IPS-NIHi11 (cell line): ENCODE results near the gene CARS2.
"Not testable (repeated sequence)": the region's sequence is repeated elsewhere in the genome, so short reads cannot be mapped to it uniquely, and the experiment has no call there.

Experiments used
- DNase-seq: peaks from one replicate; pipeline ENCODE4 v3.0.0; 2012; ENCODE audit warnings: mixed read lengths, low spot score

Gene CARS2, protein sequence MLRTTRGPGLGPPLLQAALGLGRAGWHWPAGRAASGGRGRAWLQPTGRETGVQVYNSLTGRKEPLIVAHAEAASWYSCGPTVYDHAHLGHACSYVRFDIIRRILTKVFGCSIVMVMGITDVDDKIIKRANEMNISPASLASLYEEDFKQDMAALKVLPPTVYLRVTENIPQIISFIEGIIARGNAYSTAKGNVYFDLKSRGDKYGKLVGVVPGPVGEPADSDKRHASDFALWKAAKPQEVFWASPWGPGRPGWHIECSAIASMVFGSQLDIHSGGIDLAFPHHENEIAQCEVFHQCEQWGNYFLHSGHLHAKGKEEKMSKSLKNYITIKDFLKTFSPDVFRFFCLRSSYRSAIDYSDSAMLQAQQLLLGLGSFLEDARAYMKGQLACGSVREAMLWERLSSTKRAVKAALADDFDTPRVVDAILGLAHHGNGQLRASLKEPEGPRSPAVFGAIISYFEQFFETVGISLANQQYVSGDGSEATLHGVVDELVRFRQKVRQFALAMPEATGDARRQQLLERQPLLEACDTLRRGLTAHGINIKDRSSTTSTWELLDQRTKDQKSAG

DNA sequence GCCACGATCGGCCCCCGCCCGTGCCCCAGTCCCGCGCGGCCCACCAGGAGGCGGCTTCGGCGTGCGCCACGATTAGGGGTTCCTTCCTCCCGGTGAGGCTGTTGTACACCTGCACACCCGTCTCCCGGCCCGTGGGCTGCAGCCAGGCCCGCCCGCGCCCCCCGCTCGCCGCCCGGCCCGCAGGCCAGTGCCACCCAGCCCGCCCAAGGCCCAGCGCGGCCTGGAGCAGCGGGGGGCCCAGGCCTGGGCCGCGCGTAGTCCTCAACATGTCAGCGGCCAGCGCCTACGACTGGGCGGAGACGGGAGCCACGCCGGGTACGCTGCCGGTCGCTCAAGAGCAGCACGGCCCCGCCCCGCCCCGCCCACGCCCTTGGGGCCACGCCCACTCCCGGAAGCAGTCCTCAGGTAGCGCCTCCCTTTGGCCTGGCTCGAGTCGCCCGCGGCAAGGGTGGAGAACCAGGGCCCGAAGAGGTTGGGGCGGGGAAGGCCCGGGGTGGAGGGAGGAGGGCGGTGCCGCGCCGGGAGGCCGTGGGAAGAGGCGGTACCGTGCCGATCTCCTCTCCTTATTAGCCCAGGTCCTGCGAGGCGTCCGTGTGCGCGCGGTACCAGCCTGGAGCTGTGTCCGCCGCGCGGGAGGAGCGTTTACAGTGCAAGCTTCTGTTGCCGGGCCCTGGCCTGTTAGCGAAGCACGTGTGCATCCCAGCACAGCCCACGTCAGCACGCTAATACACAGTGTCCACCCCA is at the start of gene CARS2:
CARS2 (minus strand) TSS at position 291 of the 744 bp plus-strand sequence; CDS start at position 268, 23 bp downstream.
- DNase-seq: peak; percentile 97

DNA sequence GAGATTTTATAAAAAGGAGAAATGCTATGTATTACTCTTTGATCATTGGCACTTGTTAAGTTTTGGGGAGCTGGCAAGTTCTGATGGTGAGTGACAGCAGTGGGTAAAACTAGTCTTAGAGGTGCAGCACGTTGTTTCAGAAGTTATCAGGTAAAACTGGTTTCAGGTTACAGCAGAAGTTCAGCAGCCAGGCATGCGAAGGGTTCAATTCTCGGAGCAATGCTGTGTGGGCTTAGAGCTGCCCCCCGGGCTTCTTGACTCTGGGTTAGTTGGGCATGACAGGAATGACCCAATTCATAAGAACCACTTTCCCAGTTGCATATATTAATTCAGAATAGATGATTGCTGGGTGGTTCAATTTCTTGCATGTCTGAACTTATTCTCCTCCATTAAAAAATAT is 42.4 kb upstream of the CARS2 start:
- no peak for DNase-seq

DNA sequence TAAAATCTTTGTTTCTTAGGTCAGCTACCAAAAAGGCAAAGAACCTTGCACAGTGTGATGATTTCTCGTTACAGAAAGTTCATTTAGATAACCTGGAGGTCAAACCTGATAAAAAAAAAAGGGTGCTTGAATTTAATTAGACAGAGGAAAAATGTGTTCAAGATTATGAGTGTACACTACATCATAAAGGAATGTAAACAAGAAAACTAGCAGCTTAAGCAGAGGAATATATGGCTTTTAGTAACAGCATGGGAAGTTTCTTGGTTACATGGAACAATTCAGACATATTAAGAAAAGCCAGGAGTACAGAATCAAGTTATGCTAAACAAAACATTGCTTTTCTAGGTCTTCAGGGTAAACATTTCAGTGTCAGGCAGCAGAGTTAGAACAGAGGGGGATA is 40.5 kb upstream of the CARS2 start:
- no peak for DNase-seq

DNA sequence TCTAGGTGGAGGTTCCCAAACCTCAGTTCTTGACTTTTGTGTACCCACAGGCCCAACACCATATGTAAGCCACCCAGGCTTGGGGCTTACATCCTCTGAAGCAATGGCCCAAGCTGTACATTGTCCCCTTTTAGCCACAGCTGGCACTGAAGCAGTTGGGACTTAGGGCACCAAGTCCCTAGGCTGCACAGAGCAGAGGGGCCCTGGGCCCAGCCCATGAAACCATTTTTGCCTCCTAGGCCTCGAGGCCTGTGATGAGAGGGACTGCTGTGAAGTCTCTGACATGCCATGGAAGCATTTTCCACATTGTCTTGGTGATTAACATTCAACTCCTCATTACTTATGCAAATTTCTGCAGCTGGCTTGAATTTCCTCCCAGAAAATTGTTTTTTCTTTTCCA is 37.8 kb upstream of the CARS2 start:
- no peak for DNase-seq

DNA sequence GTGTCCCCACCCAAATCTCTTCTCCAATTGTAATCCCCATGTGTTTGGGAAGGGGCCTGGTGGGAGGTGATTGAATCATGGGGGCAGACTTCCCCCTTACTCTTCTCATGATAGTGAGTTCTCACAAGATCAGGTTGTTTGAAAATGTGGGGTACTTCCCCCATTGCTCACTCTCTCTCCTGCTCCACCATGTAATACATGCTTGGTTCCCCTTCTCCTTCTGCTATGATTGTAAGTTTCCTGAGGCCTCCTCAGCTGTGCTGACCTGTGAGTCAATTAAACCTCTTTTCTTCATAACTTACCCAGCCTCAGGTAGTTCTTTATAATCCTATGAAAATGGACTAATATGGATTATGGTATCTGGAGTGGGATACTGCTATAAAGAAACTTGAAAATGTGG is 31.6 kb upstream of the CARS2 start:
- no peak for DNase-seq

DNA sequence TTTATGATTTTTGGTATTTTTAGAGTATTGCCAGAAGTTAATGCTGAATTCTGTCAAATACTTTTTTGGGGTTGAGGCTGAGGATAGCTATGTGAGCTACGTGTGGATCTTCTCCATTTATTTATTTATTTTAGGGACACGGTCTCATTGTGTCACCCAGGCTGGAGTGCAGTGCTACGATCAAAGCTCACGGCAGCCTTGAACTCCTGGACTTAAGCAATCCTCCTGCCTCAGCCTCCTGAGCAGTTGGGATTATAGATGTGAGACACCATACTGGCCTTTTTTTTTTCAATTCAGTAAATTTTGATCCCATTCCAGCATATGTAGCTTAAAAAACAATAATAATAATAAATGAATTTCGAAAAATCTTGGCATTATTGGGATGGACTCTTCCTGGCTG is 28.6 kb upstream of the CARS2 start:
- DNase-seq: no peak

DNA sequence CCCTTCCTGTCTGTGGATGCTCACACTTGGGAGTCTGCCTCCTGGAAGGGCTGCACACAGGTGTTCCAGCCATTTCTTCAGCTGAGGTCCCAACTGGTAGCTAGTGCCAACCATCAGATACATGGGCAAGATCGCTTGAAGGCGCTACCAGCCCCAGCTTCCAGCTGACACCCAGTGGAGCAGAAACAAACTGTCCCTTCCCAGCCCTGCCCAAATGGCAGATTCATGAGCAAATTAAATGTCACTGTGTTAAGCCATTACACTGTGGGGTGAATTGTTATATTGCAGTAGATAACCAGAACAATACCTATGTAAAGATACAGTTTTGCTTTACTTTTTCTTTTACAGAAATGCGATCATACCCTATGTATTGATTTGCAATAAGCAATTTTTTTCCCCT is 25.2 kb upstream of the CARS2 start:
- no peak for DNase-seq

DNA sequence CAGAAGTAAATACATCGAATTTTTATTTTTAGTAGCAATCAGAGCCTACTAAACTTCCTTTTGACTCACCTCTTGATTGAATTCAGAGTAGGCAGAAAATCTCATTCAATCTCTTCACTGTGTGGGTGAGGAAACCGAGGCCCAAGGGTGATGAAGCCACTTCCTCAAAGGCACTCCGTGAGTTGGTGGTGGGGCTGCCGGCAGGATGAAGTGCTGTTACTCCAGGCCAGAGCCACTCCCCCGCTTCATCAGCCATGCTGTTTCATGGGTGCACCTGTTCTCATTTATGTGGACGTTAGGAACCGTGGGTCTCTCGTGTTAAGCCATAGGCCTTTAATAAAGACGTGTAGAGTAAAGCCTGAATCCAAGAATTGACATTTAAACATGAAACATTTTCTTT is 20.8 kb upstream of the CARS2 start:
- DNase-seq: no peak

DNA sequence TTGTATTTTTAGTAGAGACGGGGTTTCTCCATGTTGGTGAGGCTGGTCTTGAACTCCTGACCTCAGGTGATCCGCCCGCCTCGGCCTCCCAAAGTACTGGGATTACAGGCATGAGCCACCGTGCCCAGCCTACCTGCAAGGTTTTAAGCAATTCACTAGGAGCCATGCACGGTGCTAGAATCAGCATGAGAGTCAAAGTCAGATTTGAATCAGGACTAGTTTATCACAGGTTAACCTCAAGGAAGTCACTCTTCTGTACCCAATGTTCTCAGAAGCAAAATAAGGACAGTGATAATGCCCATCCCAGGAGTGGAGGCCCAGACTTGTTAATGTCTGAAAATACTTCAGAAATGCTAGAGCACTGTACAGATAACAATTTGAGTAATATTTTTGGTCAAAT is 20.2 kb upstream of the CARS2 start:
- DNase-seq: not testable (repeated sequence)

DNA sequence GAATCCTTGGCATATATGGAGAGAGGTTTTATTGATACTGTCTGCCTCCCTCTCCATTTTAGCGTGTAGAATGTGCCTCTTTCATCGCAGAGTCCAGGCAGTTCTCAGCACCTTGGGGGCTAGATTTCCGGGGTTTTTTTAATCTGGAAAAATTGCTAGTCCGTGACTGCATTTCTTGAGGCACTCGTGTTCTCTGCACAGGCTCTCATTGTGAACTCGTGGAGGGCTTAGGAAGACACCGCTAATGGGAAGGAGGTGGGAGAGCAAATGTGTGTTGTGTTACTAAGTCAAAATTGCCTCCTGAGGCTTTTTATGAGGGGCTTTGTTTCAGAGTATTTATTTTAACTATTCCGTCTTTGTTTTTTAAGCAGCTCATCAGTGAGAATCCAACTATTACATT is 17.7 kb upstream of the CARS2 start:
- DNase-seq: no peak

DNA sequence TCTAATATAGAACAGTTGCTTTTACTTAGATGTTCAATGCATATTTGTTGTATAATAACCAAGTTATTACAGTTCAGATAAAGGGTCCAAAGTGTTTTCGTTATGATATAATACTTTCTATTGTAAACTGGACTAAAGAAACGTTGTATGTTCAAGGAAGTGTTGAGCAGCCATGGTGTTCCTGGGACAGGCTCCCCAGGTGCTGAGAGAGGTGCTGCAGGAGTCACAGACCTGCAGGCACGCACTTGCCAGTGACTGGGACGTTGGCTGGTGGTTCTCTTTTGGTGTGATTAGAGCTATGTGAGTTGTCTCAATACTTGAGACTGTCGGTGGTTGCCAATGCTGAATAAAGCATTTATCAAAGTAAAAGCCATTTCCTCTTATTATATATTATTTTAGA is 17.1 kb upstream of the CARS2 start:
- no peak for DNase-seq

DNA sequence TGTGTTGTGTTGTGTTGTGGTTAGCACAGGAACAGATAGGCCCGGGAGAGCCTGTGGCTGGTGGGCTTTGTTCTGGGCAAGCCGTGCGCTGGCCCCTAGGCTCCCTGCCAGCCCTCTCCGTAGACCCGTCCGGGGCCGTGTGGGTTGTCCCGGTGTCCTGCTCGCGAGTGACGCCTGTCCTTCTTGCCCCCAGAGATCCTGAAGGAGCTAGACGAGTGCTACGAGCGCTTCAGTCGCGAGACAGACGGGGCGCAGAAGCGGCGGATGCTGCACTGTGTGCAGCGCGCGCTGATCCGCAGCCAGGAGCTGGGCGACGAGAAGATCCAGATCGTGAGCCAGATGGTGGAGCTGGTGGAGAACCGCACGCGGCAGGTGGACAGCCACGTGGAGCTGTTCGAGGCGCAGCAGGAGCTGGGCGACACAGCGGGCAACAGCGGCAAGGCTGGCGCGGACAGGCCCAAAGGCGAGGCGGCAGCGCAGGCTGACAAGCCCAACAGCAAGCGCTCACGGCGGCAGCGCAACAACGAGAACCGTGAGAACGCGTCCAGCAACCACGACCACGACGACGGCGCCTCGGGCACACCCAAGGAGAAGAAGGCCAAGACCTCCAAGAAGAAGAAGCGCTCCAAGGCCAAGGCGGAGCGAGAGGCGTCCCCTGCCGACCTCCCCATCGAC is 13.3 kb upstream of the CARS2 start:
- DNase-seq: no peak

DNA sequence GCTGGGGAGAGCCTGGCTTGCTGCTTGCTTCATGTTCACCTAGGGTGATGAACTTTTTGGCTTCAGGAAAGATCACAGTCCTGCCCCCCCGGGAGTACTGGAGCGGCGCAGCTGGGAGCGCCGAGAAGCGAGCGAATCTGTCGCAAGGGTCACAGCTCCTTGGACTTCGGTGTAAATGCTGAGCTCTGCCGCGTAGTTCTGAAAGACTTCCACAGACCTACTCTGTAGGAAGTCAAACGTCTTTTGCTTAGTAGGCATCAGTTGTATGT is 10.3 kb upstream of the CARS2 start:
- no peak for DNase-seq

DNA sequence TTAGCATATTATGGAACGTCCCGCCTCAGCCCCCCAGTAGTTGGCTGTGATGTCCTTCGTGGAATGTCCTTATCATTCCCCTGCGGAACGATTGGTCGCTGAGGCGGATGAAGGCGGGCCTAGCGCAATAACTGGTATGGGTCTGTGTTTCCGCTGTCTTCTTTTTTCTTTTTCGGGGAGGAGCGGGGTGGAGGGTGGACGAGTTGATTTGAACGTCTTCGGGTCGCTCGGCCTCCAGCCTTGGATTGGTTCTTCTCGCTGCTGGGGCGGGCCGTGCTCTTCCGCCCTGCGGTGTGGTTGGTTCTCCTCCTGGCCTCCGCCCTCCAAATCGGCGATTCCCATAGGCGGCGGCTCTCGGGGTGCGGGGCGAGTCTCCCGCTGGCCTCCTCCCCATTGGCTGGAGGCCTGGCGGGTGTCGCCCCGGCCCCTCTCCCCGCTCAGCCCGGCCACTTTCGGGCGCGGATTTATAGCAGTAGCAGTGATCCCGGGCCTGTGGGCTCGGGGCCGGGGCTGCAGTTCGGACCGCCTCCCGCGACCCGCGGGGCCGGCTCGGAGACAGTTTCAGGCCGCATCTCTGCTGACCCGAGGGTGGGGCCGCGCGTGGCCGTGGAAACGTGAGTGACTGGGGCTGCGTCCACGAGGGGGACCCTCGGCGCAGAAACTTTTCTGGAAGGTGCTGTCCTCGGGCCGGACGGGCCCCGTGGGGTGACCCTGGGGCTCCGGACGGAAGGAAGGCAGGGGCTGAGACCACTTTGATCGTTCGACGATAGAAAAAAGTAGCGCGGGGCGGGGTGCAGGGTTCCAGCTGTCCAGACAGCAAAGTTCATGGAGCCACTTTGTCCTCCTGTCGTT is 9.7 kb upstream of the CARS2 start:
- DNase-seq: peak; percentile 97

DNA sequence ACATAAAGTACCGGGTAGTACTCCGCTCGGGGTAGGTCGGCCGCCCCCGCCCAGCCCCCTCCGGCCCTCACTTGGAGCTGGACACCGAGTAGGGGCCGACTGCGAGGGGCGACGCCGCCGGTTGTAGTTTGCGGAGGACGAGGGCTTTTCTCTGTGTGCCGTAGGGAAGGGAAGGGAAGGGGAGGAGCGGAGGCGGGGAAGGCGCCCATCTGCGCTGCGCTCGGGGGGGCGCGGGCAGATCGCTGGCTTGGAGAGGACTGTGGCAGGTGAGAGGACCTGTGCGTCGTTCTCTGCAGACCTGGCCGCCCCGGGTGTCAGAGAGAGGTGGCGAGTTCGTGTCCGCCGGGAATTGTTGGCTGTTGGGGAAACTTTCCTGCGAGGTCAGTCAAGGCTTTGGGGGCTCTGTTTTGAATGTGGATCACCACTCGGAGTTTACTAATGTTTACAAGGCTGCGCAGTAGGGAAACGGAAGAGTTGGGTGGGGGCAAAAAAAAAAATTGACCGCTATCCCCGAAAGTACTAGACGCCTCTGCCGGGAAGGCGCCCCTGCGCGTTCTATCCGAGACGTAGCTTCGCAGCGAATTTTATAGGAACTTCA is 9.0 kb upstream of the CARS2 start:
- no peak for DNase-seq

DNA sequence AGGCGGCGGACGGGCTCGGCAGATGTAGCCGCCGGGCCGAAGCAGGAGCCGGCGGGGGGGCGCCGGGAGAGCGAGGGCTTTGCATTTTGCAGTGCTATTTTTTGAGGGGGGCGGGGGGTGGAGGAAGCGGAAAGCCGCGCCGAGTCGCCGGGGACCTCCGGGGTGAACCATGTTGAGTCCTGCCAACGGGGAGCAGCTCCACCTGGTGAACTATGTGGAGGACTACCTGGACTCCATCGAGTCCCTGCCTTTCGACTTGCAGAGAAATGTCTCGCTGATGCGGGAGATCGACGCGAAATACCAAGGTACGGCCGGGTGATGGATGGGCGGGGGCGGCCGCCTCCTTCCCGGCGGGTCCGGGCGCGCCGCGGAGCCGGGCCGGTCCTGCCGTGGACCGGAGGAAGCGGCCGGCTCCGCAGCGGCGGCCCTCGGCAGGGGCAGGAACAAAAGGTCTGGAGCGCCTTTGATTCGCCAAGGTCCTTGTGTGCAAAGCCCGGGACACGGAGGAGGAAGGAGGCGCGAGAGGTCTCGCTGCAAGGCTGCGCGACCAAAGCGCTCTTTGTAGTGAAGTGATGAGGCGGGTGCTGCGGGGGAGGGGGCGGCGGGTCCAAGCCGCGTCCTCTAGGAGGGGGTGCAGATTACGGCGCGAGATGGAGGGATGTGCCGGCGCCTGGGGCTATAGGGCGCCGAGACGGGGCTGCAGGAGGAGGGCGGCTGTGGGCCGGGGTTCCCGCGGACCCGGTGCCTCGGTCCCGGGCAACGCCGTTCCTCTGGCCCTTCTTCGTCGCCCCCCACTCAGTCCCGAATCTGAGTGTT is 8.3 kb upstream of the CARS2 start:
- no peak for DNase-seq

DNA sequence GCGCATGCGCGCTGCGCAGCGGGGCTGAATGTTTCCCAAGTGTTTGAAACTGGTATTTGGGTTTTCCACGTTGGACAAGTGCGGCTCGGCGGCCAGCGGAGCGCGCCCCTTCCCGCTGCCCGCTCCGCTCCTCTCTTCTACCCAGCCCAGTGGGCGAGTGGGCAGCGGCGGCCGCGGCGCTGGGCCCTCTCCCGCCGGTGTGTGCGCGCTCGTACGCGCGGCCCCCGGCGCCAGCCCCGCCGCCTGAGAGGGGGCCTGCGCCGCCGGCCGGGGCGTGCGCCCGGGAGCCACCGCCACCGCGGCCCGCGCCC is 7.7 kb upstream of the CARS2 start, which contains the start of gene ING1:
ING1 (plus strand) TSS at position 59 of the 311 bp plus-strand sequence. CDS start 450 bp downstream, outside the sequence.
- DNase-seq: no peak

DNA sequence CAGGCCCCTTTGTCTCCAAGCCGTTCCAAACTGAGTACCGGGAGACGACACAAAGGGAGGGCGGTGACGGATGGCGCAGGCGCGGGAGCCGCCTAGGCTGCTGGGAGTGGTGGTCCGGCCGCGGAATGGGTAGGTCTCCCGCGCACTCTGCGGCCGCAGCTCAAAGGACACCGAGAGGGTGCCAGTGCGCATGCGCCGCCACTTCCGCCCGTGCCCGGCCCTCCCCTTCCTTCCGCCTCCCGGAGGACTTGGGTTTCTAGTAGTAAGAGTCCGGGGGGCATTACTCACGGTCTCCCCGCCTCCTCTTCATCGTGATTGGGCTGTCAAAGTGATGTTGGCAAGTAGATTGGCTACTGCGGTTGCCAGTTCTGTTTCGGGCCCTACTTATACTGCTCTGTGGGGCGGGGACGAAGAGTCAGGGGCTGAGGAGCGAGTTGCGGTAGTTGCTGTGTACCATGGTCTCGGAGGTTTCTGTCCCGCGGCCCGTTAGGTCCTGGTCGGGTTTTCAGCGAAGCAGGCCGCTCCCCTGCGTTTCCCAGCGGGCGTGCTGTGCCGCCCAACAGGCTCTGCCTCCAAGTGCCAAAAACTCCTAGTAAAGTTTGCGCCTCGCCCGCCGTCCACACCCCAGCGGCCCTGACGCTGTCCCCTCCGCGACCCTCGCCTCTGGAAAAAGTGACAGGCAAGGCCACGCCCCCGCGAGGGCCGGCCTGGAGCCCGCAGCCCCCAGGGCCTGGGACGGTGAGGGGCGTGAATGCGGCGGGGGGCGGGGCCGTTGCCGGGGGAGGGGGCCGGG is 7.1 kb upstream of the CARS2 start:
- peak; percentile 86 for DNase-seq

DNA sequence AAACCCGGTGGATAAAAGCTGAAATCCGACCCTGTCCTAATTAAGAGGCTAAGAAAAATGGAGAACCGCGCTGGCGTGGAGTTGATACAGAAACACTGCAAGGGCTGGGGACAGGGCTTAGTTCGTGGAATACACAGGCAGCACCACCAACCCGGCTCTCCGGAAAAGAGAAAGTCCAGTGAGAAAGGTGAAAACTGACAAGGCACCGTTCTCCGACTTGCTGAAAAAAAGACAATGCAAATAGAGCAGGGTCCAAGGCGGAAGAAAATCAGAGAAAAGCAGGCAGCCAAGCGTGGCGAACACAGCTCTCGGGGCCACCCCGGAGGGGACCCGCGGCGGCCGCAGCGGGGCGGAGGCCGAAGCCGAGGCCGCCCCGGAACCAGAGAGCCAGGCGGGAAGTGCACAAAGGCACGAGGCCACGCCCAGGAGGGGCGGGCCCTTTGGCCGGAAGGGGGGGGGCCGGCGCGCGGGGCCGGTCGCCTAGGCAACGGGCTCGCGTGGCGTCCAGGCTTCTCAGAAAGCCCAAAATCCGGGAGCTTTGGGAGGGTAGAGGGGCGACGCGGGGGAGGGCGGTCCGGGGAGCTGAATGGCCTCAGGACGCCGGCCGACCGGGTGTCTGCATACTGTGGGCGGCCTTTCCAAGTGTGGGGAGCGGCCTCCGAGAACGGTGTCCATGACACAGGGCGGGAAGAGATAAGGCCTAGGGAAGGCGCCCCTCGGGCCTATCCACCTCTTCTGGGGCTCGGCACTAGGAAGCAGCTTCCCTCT is 6.3 kb upstream of the CARS2 start:
- DNase-seq: peak; percentile 87
